GM12892 (cell line): Measurements from ENCODE around the gene HIF1A.

Experiments used
- POLR2A ChIP-seq: IDR thresholded peaks from 2 replicates; pipeline ENCODE4 v1.6.1; 2011; ENCODE audit warnings: low read depth, low read length, control low read depth
- POLR2AphosphoS5 ChIP-seq: IDR thresholded peaks from 2 replicates; pipeline ENCODE4 v1.6.1; 2011; ENCODE audit warnings: low read depth, low read length, control low read depth

GRCh38 chr14:61649283-61649682, 46.0 kb upstream of the HIF1A start:
- TF ChIP-seq POLR2AphosphoS5, result no peak
- TF ChIP-seq POLR2A, result no peak
